Measurements from ENCODE around the gene CDH13.

DNA sequence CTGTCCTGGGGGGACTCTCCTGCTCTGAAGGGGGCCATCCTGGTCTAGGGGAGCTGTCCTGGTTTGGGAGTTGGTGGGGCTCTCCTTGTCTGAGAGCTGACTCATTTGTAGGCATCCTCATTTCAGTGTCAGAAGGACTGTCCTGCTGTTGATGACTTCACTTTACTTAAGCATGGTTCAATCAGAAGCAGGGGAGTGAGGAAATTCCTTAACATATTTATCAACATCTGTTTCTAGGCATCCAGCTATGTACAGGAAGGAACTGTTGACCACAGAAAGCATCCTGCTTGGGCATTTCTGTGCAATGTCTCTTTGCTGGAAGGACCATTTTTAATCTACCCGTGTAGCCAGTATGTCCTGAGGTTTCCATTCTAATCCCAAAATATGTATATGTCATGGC, 678.3 kb downstream of the CDH13 start:
- TF ChIP-seq CTCF (IDR thresholded peaks at IDR 0.05), result no peak
- TF ChIP-seq POLR2A (IDR thresholded peaks at IDR 0.05; ENCODE audit: low read length), result no peak
- no peak for TF ChIP-seq SMC3 (IDR thresholded peaks at IDR 0.05)
- TF ChIP-seq CBX8 (IDR thresholded peaks at IDR 0.05), result no peak
- TF ChIP-seq, protein P1, sequence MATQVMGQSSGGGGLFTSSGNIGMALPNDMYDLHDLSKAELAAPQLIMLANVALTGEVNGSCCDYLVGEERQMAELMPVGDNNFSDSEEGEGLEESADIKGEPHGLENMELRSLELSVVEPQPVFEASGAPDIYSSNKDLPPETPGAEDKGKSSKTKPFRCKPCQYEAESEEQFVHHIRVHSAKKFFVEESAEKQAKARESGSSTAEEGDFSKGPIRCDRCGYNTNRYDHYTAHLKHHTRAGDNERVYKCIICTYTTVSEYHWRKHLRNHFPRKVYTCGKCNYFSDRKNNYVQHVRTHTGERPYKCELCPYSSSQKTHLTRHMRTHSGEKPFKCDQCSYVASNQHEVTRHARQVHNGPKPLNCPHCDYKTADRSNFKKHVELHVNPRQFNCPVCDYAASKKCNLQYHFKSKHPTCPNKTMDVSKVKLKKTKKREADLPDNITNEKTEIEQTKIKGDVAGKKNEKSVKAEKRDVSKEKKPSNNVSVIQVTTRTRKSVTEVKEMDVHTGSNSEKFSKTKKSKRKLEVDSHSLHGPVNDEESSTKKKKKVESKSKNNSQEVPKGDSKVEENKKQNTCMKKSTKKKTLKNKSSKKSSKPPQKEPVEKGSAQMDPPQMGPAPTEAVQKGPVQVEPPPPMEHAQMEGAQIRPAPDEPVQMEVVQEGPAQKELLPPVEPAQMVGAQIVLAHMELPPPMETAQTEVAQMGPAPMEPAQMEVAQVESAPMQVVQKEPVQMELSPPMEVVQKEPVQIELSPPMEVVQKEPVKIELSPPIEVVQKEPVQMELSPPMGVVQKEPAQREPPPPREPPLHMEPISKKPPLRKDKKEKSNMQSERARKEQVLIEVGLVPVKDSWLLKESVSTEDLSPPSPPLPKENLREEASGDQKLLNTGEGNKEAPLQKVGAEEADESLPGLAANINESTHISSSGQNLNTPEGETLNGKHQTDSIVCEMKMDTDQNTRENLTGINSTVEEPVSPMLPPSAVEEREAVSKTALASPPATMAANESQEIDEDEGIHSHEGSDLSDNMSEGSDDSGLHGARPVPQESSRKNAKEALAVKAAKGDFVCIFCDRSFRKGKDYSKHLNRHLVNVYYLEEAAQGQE (IDR thresholded peaks at IDR 0.05), result no peak
- no peak for TF ChIP-seq BHLHE40 (IDR thresholded peaks at IDR 0.05; ENCODE audit: low read depth, low read length)
- TF ChIP-seq ATOH8 (CRISPR knock-in tag; IDR thresholded peaks at IDR 0.05; ENCODE audit: low read depth), result no peak
- TF ChIP-seq, protein P2, sequence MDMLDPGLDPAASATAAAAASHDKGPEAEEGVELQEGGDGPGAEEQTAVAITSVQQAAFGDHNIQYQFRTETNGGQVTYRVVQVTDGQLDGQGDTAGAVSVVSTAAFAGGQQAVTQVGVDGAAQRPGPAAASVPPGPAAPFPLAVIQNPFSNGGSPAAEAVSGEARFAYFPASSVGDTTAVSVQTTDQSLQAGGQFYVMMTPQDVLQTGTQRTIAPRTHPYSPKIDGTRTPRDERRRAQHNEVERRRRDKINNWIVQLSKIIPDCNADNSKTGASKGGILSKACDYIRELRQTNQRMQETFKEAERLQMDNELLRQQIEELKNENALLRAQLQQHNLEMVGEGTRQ (IDR thresholded peaks at IDR 0.05), result no peak
- no peak for TF ChIP-seq EHMT2 (IDR thresholded peaks at IDR 0.05; ENCODE audit: low read depth)
- no peak for TF ChIP-seq PBX3 (IDR thresholded peaks at IDR 0.05)
- TF ChIP-seq CBX2 (IDR thresholded peaks at IDR 0.05; ENCODE audit: borderline replicate concordance, low read depth), result no peak
